Measurements from ENCODE around the gene CCL26.

GRCh38 chr7:75737856-75738603 lies 34.0 kb downstream of the CCL26 start:
- TF ChIP-seq USF2 (IDR thresholded peaks at IDR 0.05; ENCODE audit: low read depth, low read length) = no peak
- TF ChIP-seq USF2 (CRISPR knock-in tag; IDR thresholded peaks at IDR 0.05; ENCODE audit: borderline replicate concordance) = no peak
- TF ChIP-seq IRX3 (CRISPR knock-in tag; IDR thresholded peaks at IDR 0.05; ENCODE audit: borderline replicate concordance, low read depth) = no peak
- TF ChIP-seq EZH2 (conservative IDR thresholded peaks at IDR 0.05; ENCODE audit: low read depth, low read length) = no peak
- no peak for TF ChIP-seq POLR2AphosphoS5 (IDR thresholded peaks at IDR 0.05; ENCODE audit: low read depth, low read length)
- no peak for TF ChIP-seq MXI1 (IDR thresholded peaks at IDR 0.05; ENCODE audit: borderline replicate concordance, low read depth, low read length)

All from HepG2 (cell line).